ENCODE results near the gene BACH2. TPM values are rescaled to one million over a fixed set of nuclear protein-coding genes. Genes with fewer than 3 reads are reported as not detected.

The BACH2 gene
- total RNA-seq, 1 donor from 2014 or later, result 3.9 TPM

DNA sequence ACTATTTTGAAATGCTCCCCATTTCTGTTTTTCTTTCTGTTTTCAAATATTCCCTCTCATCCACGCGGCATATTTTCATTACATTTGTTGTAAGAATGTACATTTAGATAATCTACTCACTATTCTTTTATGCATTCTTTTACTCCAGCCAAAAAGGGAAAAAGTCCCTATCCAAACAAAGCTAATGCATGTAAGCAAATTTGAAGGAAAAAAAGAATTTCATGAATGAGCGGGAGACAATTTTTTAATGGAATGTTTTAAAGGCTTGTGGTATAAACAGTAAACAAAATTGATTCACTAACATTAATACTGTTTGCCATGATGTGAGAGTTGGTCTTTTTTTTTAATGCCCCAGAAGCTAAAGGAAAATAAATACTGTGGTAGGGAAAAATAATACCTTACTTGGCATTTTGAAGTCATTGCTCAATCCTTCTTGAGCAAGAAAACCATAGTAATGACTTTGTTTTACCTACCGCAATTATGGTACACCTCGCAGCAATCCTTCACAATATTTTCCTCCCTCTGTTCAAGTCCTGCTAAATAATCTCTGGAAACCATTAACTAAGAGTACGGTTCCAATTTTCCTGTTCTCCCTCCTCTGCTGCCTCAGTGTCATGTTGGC, 79.0 kb downstream of the BACH2 start:
- H3K4me1 Mint-ChIP-seq, result peaks cover 8% of the 10 kb centered on the region
- H3K79me2 ChIP-seq (ENCODE audit: low read depth), result no peaks in the 10 kb centered on the region
- H3K4me3 Mint-ChIP-seq, result peak overlapping the region; percentile 44
- no peaks in the 10 kb centered on the region for H4K20me1 ChIP-seq (ENCODE audit: low read depth)
- H3K4me1 ChIP-seq, result peaks cover 60% of the 10 kb centered on the region
- no peak overlapping the region for H3K9ac ChIP-seq
- H3K9me3 ChIP-seq (ENCODE audit: low read depth), result no peaks in the 10 kb centered on the region
- H2AFZ ChIP-seq (replicated peaks), result peak overlapping the region; percentile 5
- no peaks in the 10 kb centered on the region for H3K27me3 ChIP-seq
- no peaks in the 10 kb centered on the region for H3K36me3 ChIP-seq
- H3K4me3 ChIP-seq, result peak overlapping the region; percentile 38
- peaks cover 54% of the 10 kb centered on the region for H3F3A ChIP-seq (ENCODE audit: low read depth)
- peaks cover 2% of the 10 kb centered on the region for H3K9me3 Mint-ChIP-seq
- TF ChIP-seq, protein P1, sequence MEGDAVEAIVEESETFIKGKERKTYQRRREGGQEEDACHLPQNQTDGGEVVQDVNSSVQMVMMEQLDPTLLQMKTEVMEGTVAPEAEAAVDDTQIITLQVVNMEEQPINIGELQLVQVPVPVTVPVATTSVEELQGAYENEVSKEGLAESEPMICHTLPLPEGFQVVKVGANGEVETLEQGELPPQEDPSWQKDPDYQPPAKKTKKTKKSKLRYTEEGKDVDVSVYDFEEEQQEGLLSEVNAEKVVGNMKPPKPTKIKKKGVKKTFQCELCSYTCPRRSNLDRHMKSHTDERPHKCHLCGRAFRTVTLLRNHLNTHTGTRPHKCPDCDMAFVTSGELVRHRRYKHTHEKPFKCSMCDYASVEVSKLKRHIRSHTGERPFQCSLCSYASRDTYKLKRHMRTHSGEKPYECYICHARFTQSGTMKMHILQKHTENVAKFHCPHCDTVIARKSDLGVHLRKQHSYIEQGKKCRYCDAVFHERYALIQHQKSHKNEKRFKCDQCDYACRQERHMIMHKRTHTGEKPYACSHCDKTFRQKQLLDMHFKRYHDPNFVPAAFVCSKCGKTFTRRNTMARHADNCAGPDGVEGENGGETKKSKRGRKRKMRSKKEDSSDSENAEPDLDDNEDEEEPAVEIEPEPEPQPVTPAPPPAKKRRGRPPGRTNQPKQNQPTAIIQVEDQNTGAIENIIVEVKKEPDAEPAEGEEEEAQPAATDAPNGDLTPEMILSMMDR (IDR thresholded peaks at IDR 0.05), result no peak
- TF ChIP-seq EZH2 (IDR thresholded peaks at IDR 0.05) (no peak), EZH2phosphoT487 (IDR thresholded peaks at IDR 0.05) (no peak)
- H3K27me3 Mint-ChIP-seq (ENCODE audit: insufficient read depth, low read depth), result no peaks in the 10 kb centered on the region
- no peak for DNase-seq (ENCODE audit: low spot score)
- peaks cover 4% of the 10 kb centered on the region for H3K36me3 Mint-ChIP-seq
- H3K27ac ChIP-seq, result peak overlapping the region; percentile 96
- H3K4me2 ChIP-seq, result peak overlapping the region; percentile 66
- H3K27ac Mint-ChIP-seq, result no peak overlapping the region

DNA sequence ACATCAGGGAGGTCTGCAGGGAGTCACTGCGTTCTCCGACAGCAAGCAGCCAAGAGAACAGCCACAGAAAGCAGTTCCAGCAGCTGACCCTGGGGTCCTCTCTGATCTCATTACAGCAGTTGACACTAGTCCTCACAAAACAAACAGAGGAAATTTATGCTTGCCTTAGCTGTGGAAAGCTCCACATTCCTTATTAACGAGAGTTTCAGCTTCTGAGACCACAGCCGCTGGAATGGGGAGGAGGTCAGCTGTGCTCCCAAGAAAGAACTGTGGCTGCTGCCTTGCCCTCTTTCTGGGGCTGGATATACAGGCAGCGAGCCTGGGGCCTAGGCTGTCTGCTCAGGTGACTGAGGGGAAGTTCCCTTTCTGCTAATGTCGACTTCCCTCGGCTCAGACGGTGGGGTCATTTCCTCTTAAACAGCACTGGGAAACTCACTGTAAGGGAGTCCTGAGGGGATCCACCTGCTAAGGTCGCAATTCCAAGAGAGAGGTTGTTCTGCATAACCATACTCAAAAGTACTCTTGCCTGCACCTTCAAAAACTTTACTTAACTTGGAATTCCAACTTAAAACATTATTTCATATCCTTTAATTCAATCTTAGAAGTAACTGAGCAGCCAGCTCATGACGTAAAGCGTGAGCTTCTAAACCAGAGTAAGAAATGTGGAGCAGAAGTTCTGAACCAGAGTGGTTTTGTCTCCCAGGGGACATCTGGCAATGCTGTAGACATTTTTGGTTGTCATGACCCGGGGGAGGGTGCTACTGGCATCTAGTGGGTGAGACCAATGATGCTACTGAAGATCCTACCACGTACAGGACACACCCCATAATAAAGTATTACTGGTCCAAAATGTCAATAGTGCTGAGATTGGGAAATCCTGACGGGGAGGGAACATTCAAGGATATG, 80.3 kb downstream of the BACH2 start:
- no peak overlapping the region for H3K4me3 ChIP-seq
- no peaks in the 10 kb centered on the region for H3K27me3 ChIP-seq
- H3K36me3 ChIP-seq, result no peaks in the 10 kb centered on the region
- no peaks in the 10 kb centered on the region for H3K79me2 ChIP-seq (ENCODE audit: low read depth)
- peak overlapping the region; percentile 89 for H3K27ac Mint-ChIP-seq
- H3F3A ChIP-seq (ENCODE audit: low read depth), result peaks cover 54% of the 10 kb centered on the region
- H3K9me3 Mint-ChIP-seq, result no peaks in the 10 kb centered on the region
- peak overlapping the region; percentile 52 for H3K27ac ChIP-seq
- no peaks in the 10 kb centered on the region for H4K20me1 ChIP-seq (ENCODE audit: low read depth)
- H3K9ac ChIP-seq, result no peak overlapping the region
- peak; percentile 58 for DNase-seq (ENCODE audit: low spot score)
- peaks cover 3% of the 10 kb centered on the region for H3K36me3 Mint-ChIP-seq
- TF ChIP-seq EZH2phosphoT487 (IDR thresholded peaks at IDR 0.05) (peak; percentile 30), EZH2 (IDR thresholded peaks at IDR 0.05) (no peak)
- TF ChIP-seq, protein P1 (IDR thresholded peaks at IDR 0.05), result no peak
- peaks cover 56% of the 10 kb centered on the region for H3K4me1 ChIP-seq
- peak overlapping the region; percentile 21 for H3K4me3 Mint-ChIP-seq
- peak overlapping the region; percentile 5 for H3K4me2 ChIP-seq
- H3K4me1 Mint-ChIP-seq, result peaks cover 1% of the 10 kb centered on the region
- no peaks in the 10 kb centered on the region for H3K27me3 Mint-ChIP-seq (ENCODE audit: insufficient read depth, low read depth)
- no peak overlapping the region for H2AFZ ChIP-seq (replicated peaks)
- H3K9me3 ChIP-seq (ENCODE audit: low read depth), result no peaks in the 10 kb centered on the region

DNA sequence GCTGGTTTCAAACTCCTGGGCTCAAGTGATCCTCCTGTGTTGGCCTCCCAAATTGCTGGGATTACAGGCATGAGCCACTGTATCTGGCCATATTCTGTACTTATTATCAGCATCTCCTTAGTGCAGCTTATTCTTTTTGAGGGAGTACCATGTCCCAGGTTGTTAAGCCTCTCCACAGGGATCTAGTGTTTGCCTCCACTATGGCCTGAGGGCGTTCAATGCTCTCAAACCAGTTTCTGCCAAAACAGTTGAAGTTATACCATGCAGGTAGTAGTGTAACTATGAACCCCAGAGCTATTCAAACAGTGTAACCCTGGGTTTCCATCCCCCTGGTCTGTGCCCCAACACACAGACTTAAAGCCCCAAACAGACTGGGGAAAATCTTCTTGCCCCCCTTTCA, 81.7 kb downstream of the BACH2 start:
- Histone ChIP-seq H3F3A (ENCODE audit: low read depth) (peaks cover 48% of the 10 kb centered on the region), H3K79me2 (ENCODE audit: low read depth) (no peaks in the 10 kb centered on the region), H3K9ac (no peak overlapping the region), H3K27ac (no peak overlapping the region), H3K4me1 (peaks cover 52% of the 10 kb centered on the region), H3K36me3 (no peaks in the 10 kb centered on the region), H3K9me3 (ENCODE audit: low read depth) (no peaks in the 10 kb centered on the region), H4K20me1 (ENCODE audit: low read depth) (no peaks in the 10 kb centered on the region), H3K27me3 (no peaks in the 10 kb centered on the region), H3K4me3 (no peak overlapping the region), H3K4me2 (no peak overlapping the region), H2AFZ (replicated peaks) (no peak overlapping the region)
- no peak overlapping the region for H3K4me3 Mint-ChIP-seq
- peaks cover 8% of the 10 kb centered on the region for H3K4me1 Mint-ChIP-seq
- no peak overlapping the region for H3K27ac Mint-ChIP-seq
- DNase-seq (ENCODE audit: low spot score), result no peak
- H3K9me3 Mint-ChIP-seq, result no peaks in the 10 kb centered on the region
- H3K27me3 Mint-ChIP-seq (ENCODE audit: insufficient read depth, low read depth), result no peaks in the 10 kb centered on the region
- TF ChIP-seq EZH2phosphoT487 (IDR thresholded peaks at IDR 0.05) (no peak), EZH2 (IDR thresholded peaks at IDR 0.05) (no peak)
- TF ChIP-seq, protein P1 (IDR thresholded peaks at IDR 0.05), result no peak
- H3K36me3 Mint-ChIP-seq, result peaks cover 3% of the 10 kb centered on the region

All from neural progenitor cell (in vitro differentiated cells).